Liver (tissue), 9 donors: Measurements from ENCODE around the gene DIS3L2. TPM values are rescaled to one million over a fixed set of nuclear protein-coding genes. Genes with fewer than 3 reads are reported as not detected.

Source experiments
- DNase-seq: peaks from one replicate; pipeline ENCODE4 v3.0.0-alpha.2; 2017; ENCODE audit warnings: low spot score
- H3K27ac ChIP-seq, 2 donors: one replicate each; pipeline ENCODE4 v1.7.0; 2013; ENCODE audit warnings: inconsistent platforms in 2 of 2, low read length in 2 of 2, control low read depth in 1 of 2, low read depth in 1 of 2, mild to moderate bottlenecking in 1 of 2
- H3K27me3 ChIP-seq, 4 donors: one replicate each; pipeline versions ENCODE4 v1.6.1 to v1.7.0; 2013; ENCODE audit warnings: low read length in 3 of 4, inconsistent platforms in 1 of 4, mild to moderate bottlenecking in 1 of 4, moderate library complexity in 1 of 4; ENCODE audit not compliant: control insufficient read depth in 4 of 4, insufficient read depth in 4 of 4
- H3K36me3 ChIP-seq, 4 donors: one replicate each; pipeline versions ENCODE4 v1.6.1 to v1.7.0; 2013; ENCODE audit warnings: low read length in 3 of 4, mild to moderate bottlenecking in 3 of 4, low read depth in 1 of 4, moderate library complexity in 1 of 4; ENCODE audit not compliant: control insufficient read depth in 4 of 4, insufficient read depth in 3 of 4
- H3K4me1 ChIP-seq, 4 donors: one replicate each; pipeline versions ENCODE4 v1.6.1 to v1.7.0; 2013; ENCODE audit warnings: low read length in 3 of 4, mild to moderate bottlenecking in 3 of 4, moderate library complexity in 1 of 4; ENCODE audit not compliant: control insufficient read depth in 4 of 4, insufficient read depth in 4 of 4
- H3K4me3 ChIP-seq, 3 donors: one replicate each; pipeline versions ENCODE4 v1.6.1 to v1.7.0; 2013; ENCODE audit warnings: low read length in 3 of 3, control low read depth in 1 of 3, low read depth in 1 of 3, mild to moderate bottlenecking in 1 of 3
- H3K9ac ChIP-seq, 2 donors: one replicate each; pipeline ENCODE4 v1.7.0; 2013; ENCODE audit warnings: low read length in 2 of 2, mild to moderate bottlenecking in 2 of 2, moderate library complexity in 2 of 2, control low read depth in 1 of 2, low read depth in 1 of 2
- H3K9me3 ChIP-seq, 4 donors: one replicate each; pipeline versions ENCODE4 v1.6.1 to v1.7.0; 2013; ENCODE audit warnings: low read length in 3 of 4; ENCODE audit not compliant: control insufficient read depth in 4 of 4
- ATF3 ChIP-seq: IDR thresholded peaks from 2 replicates; pipeline ENCODE4 v1.6.1; 2016; ENCODE audit warnings: antibody characterized with exemption
- CTCF ChIP-seq: fragments of 150-350 bp; IDR thresholded peaks from 2 replicates; pipeline ENCODE4 v1.5.1; 2017; ENCODE audit warnings: improper control_type of control experiment, low read depth, low read length; ENCODE audit not compliant: missing input control
- EGR1 ChIP-seq, 2 donors: IDR thresholded peaks; 2 replicates each; pipeline ENCODE4 v1.6.1; 2016 to 2018; ENCODE audit warnings: antibody characterized with exemption in 2 of 2, low read depth in 2 of 2
- FOXA2 ChIP-seq: IDR thresholded peaks from 2 replicates; pipeline ENCODE4 v1.6.1; 2016; ENCODE audit warnings: antibody characterized with exemption
- GABPA ChIP-seq, 2 donors: IDR thresholded peaks in 1 of 2; conservative IDR thresholded peaks in 1 of 2; 2 replicates each; pipeline ENCODE4 v1.6.1; 2016; ENCODE audit warnings: antibody characterized with exemption in 2 of 2, mild to moderate bottlenecking in 1 of 2, moderate library complexity in 1 of 2
- HNF4A ChIP-seq, 2 donors: conservative IDR thresholded peaks; 2 replicates each; pipeline ENCODE4 v1.6.1; 2016; ENCODE audit warnings: antibody characterized with exemption in 2 of 2, mild to moderate bottlenecking in 2 of 2
- HNF4G ChIP-seq: IDR thresholded peaks from 2 replicates; pipeline ENCODE4 v1.6.1; 2016; ENCODE audit warnings: antibody characterized with exemption
- JUND ChIP-seq, 2 donors: IDR thresholded peaks; 2 replicates each; pipeline ENCODE4 v1.6.1; 2016; ENCODE audit warnings: antibody characterized with exemption in 2 of 2
- MAX ChIP-seq: IDR thresholded peaks from 2 replicates; pipeline ENCODE4 v1.6.1; 2016; ENCODE audit warnings: antibody characterized with exemption
- NR2F2 ChIP-seq: IDR thresholded peaks from 2 replicates; pipeline ENCODE4 v1.6.1; 2016; ENCODE audit warnings: antibody characterized with exemption
- RAD21 ChIP-seq, 2 donors: IDR thresholded peaks; 2 replicates each; pipeline ENCODE4 v1.6.1; 2016; ENCODE audit warnings: antibody characterized with exemption in 2 of 2, mild to moderate bottlenecking in 2 of 2
- RXRA ChIP-seq, 2 donors: IDR thresholded peaks; 2 replicates each; pipeline ENCODE4 v1.6.1; 2017 to 2018; ENCODE audit warnings: antibody characterized with exemption in 2 of 2, mild to moderate bottlenecking in 1 of 2
- SP1 ChIP-seq: IDR thresholded peaks from 2 replicates; pipeline ENCODE4 v1.6.1; 2018; ENCODE audit warnings: antibody characterized with exemption, mild to moderate bottlenecking
- TAF1 ChIP-seq: conservative IDR thresholded peaks from 2 replicates; pipeline ENCODE4 v1.6.1; 2016; ENCODE audit warnings: antibody characterized with exemption, mild to moderate bottlenecking
- YY1 ChIP-seq: IDR thresholded peaks from 2 replicates; pipeline ENCODE4 v1.6.1; 2016; ENCODE audit warnings: antibody characterized with exemption, mild to moderate bottlenecking
- WGBS: extraction: QIAGEN DNeasy Blood & Tissue Kit; methylation state at CpG from one replicate; pipeline ENCODE4 v1.1.7; 2013; 5-methylcytosine and 5-hydroxymethylcytosine counted together
- polyA plus RNA-seq, 2 donors: library from polyadenylated mRNA; stranded (reverse) in 1 of 2; unstranded in 1 of 2; fragments of 200-250 nt in 1 of 2; fragments of >200 nt in 1 of 2; fragmentation: Nextera tagmentation in 1 of 2; extraction: Ambion mirVana in 1 of 2; gene quantifications; one replicate each; pipeline versions ENCODE4 v1.2.1 to v1.2.3, GENCODE V29; 2013 to 2015
- total RNA-seq, 2 donors: library from RNA; depleted of rRNA; stranded (reverse); fragments of >200 nt; gene quantifications; one replicate each; pipeline ENCODE4 v1.2.3, GENCODE V29; 2014
- donor health status: healthy.
- donor health status: healthy.
- donor health status: healthy.
- donor health status: healthy.
- donor health status: healthy.

Gene DIS3L2
- total and polyA plus RNA-seq, 4 donors = 5.7 to 21.5 (median 8.8) TPM

GRCh38 chr2:232235716-232236115 is 274.2 kb downstream of the DIS3L2 start:
- Histone ChIP-seq H3K9me3 (no peaks in the 10 kb centered on the region), H3K9ac (no peak overlapping the region), H3K27ac (no peak overlapping the region), H3K36me3 (peaks cover 0 to 13% (median 9%) of the 10 kb centered on the region in 4 donors), H3K27me3 (no peaks in the 10 kb centered on the region), H3K4me3 (no peak overlapping the region), H3K4me1 (peaks cover 0 to 1% (median 0%) of the 10 kb centered on the region in 4 donors)
- no peak for DNase-seq
- WGBS = 83% methylated on average over 5 of the region's 5 CpGs
- TF ChIP-seq ATF3 = no peak
- no peak for TF ChIP-seq RAD21 (IDR thresholded peaks at IDR 0.05)
- no peak for TF ChIP-seq MAX
- no peak for TF ChIP-seq JUND (IDR thresholded peaks at IDR 0.05)
- TF ChIP-seq SP1 = no peak
- TF ChIP-seq FOXA2 = no peak
- TF ChIP-seq YY1 = no peak
- TF ChIP-seq GABPA (IDR thresholded peaks at IDR 0.05 in 1 of 2, conservative IDR thresholded peaks at IDR 0.05 in 1 of 2) = no peak
- no peak for TF ChIP-seq TAF1
- TF ChIP-seq EGR1 (IDR thresholded peaks at IDR 0.05; ENCODE audit: low read depth in 2 of 2) = no peak
- no peak for TF ChIP-seq NR2F2
- TF ChIP-seq CTCF = no peak
- TF ChIP-seq RXRA (IDR thresholded peaks at IDR 0.05) = no peak
- no peak for TF ChIP-seq HNF4G

GRCh38 chr2:232236200-232236599 is 274.7 kb downstream of the DIS3L2 start:
- no peak overlapping the region for H3K4me3 ChIP-seq
- no peak overlapping the region for H3K27ac ChIP-seq
- no peak overlapping the region for H3K9ac ChIP-seq
- H3K36me3 ChIP-seq = peaks cover 0 to 13% (median 9%) of the 10 kb centered on the region in 4 donors
- H3K9me3 ChIP-seq = no peaks in the 10 kb centered on the region
- no peaks in the 10 kb centered on the region for H3K27me3 ChIP-seq
- TF ChIP-seq TAF1 (no peak), GABPA (IDR thresholded peaks at IDR 0.05 in 1 of 2, conservative IDR thresholded peaks at IDR 0.05 in 1 of 2) (no peak), RXRA (IDR thresholded peaks at IDR 0.05) (peak in 1 of 2 donors; percentile 24), RAD21 (IDR thresholded peaks at IDR 0.05) (no peak), FOXA2 (no peak), NR2F2 (no peak), HNF4A (conservative IDR thresholded peaks at IDR 0.05) (no peak), JUND (IDR thresholded peaks at IDR 0.05) (peak in 1 of 2 donors; percentile 55)
- H3K4me1 ChIP-seq = peaks cover 0 to 1% (median 0%) of the 10 kb centered on the region in 4 donors
- DNase-seq = no peak

- H3K27ac ChIP-seq = no peak overlapping the region
- no peaks in the 10 kb centered on the region for H3K9me3 ChIP-seq
- H3K4me3 ChIP-seq = no peak overlapping the region
- DNase-seq = no peak
- TF ChIP-seq MAX (no peak), RAD21 (IDR thresholded peaks at IDR 0.05) (no peak), YY1 (no peak)
- H3K27me3 ChIP-seq = no peaks in the 10 kb centered on the region
- H3K36me3 ChIP-seq = peaks cover 0 to 13% (median 9%) of the 10 kb centered on the region in 4 donors
- WGBS = 93% methylated on average over 5 of the region's 5 CpGs
- peaks cover 0 to 1% (median 0%) of the 10 kb centered on the region in 4 donors for H3K4me1 ChIP-seq
- no peak overlapping the region for H3K9ac ChIP-seq
Measured at GRCh38 chr2:232237464-232237863, 276.0 kb downstream of the DIS3L2 start.
